Mucosa of descending colon (tissue), 3 donors: ENCODE measurements around the gene SLC16A3. TPM values are rescaled to one million over a fixed set of nuclear protein-coding genes. Genes with fewer than 3 reads are reported as not detected.

Experiments used
- ATAC-seq: fragments of 200-7000 bp; cut with Tn5 transposase; one replicate; pipeline ENCODE4 v1.9.1; 2020; ENCODE audit warnings: mild to moderate bottlenecking, moderate library complexity
- DNase-seq, 3 donors: peaks; one replicate each; pipeline ENCODE4 v3.0.0-alpha.2; 2020
- H3K36me3 ChIP-seq: fragments of 200-600 bp; one replicate; pipeline ENCODE4 v1.8.0; 2021; ENCODE audit warnings: low read depth, mild to moderate bottlenecking
- H3K4me1 ChIP-seq: fragments of 200-600 bp; one replicate; pipeline ENCODE4 v1.8.0; 2021; ENCODE audit warnings: low read depth, mild to moderate bottlenecking
- H3K4me3 ChIP-seq: fragments of 200-600 bp; one replicate; pipeline ENCODE4 v1.8.0; 2021; ENCODE audit warnings: mild to moderate bottlenecking
- H3K9me3 ChIP-seq: fragments of 200-600 bp; one replicate; pipeline ENCODE4 v1.8.0; 2021; ENCODE audit warnings: mild to moderate bottlenecking
- intact Hi-C, 2 donors: fragments of 100-400 bp; cut with DNase I in 1 of 2; cut with micrococcal nuclease in 1 of 2; formaldehyde crosslinking; loops; one replicate each; pipeline versions ENCODE4 v1.11.0 to v1.11.1; 2022; cut with DNase I, micrococcal nuclease
- total RNA-seq, 3 donors: library from RNA; stranded (reverse); fragmentation: NEBNext Ultra II Directional in 2 of 3; extraction: Animal tissue kit (Norgen Biotek cat#: 25700) in 2 of 3; gene quantifications; one replicate each; pipeline versions ENCODE4 v1.2.1 to v1.2.4, GENCODE V29; 2021 to 2023
- TF ChIP-seq, protein P1 (sequence below): fragments of 200-600 bp; IDR thresholded peaks from one replicate; pipeline ENCODE4 v1.8.0; 2022; ENCODE audit warnings: antibody characterized with exemption, mild to moderate bottlenecking
- donor health status: DM: no; HTN: no; CAD: no; lungs with moderate emphysema.
- donor health status: DM: no; HTN: no; CAD: no.
- donor health status: DM: no; HTN: yes; CAD: no.

SLC16A3 gene
- total RNA-seq, 3 donors from 2014 or later = 41.0 to 150 (median 104) TPM

DNA sequence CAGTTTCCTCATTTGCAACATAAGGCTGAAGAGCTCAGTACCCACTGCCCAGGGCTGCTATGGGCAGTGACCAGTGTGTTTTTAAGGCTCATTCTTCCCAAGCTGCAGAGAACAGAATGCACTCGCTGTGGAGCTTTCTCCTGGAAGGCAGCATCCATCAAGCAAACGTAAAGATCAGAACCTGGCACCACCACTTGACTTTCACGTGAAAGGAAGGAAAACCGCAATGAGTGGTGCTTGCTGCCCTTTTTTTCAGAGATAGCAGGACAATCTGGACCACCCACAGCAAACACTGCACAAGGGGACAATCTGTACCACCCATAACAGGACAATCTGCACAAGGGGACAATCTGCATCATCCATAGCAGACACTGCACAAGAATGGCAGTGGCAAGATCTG lies 33.5 kb downstream of the SLC16A3 start:
- peaks cover 20% of the 10 kb centered on the region for H3K4me1 ChIP-seq
- H3K36me3 ChIP-seq = peaks cover 12% of the 10 kb centered on the region
- DNase-seq (no peak), ATAC-seq (no peak)
- TF ChIP-seq, protein P1, sequence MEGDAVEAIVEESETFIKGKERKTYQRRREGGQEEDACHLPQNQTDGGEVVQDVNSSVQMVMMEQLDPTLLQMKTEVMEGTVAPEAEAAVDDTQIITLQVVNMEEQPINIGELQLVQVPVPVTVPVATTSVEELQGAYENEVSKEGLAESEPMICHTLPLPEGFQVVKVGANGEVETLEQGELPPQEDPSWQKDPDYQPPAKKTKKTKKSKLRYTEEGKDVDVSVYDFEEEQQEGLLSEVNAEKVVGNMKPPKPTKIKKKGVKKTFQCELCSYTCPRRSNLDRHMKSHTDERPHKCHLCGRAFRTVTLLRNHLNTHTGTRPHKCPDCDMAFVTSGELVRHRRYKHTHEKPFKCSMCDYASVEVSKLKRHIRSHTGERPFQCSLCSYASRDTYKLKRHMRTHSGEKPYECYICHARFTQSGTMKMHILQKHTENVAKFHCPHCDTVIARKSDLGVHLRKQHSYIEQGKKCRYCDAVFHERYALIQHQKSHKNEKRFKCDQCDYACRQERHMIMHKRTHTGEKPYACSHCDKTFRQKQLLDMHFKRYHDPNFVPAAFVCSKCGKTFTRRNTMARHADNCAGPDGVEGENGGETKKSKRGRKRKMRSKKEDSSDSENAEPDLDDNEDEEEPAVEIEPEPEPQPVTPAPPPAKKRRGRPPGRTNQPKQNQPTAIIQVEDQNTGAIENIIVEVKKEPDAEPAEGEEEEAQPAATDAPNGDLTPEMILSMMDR = no peak
- intact Hi-C loops = no loop called here
- no peaks in the 10 kb centered on the region for H3K9me3 ChIP-seq
- no peak overlapping the region for H3K4me3 ChIP-seq

DNA sequence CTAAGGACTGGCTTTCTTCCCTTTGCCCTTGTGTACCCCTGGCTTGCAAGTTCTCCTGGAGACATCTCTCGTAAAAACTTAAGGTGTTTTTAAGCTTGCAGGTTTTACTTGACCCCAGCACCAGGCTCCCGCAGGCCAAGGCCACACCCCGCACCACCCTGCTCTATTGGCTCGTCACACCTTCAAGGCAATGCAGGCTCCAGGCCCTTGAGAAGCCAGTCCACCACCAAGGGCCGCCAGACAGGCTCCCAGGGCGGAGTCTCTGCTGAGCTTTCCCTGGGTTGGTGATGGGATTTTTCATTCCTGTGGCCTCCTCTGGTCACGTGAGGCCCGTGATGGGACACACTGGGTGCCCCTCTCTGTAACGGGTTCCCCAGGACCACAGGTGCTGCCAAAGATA lies 34.8 kb downstream of the SLC16A3 start:
- Histone ChIP-seq H3K9me3 (no peaks in the 10 kb centered on the region), H3K4me1 (peaks cover 33% of the 10 kb centered on the region), H3K36me3 (peaks cover 12% of the 10 kb centered on the region), H3K4me3 (no peak overlapping the region)
- intact Hi-C loops = no loop called here
- TF ChIP-seq, protein P1 = no peak
- no peak for ATAC-seq
- peak in 1 of 3 donors; percentile 44 for DNase-seq

DNA sequence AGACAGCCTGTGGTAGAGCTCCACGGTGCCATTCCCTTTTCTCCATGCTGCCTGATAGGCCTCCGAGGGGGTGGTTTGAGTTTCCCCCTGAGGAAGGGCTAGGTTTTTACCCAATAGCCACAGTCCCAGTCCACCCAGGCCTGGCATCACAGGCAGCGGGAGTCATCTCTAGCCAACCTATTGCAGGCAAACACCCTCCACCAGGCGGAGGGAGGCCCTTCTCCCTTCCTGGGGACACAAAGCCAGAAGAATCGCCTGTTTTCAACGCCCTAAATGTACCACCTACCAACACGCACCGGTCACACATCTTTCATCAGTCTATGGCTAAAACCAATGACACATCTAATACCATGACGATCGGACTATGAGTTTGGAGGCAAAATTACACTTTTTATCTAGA lies 37.3 kb downstream of the SLC16A3 start:
- Histone ChIP-seq H3K36me3 (peaks cover 12% of the 10 kb centered on the region), H3K4me1 (peaks cover 52% of the 10 kb centered on the region), H3K9me3 (no peaks in the 10 kb centered on the region), H3K4me3 (no peak overlapping the region)
- ATAC-seq (no peak), DNase-seq (peak in 1 of 3 donors; percentile 38)
- intact Hi-C loops = no loop called here
- TF ChIP-seq, protein P1 = no peak

DNA sequence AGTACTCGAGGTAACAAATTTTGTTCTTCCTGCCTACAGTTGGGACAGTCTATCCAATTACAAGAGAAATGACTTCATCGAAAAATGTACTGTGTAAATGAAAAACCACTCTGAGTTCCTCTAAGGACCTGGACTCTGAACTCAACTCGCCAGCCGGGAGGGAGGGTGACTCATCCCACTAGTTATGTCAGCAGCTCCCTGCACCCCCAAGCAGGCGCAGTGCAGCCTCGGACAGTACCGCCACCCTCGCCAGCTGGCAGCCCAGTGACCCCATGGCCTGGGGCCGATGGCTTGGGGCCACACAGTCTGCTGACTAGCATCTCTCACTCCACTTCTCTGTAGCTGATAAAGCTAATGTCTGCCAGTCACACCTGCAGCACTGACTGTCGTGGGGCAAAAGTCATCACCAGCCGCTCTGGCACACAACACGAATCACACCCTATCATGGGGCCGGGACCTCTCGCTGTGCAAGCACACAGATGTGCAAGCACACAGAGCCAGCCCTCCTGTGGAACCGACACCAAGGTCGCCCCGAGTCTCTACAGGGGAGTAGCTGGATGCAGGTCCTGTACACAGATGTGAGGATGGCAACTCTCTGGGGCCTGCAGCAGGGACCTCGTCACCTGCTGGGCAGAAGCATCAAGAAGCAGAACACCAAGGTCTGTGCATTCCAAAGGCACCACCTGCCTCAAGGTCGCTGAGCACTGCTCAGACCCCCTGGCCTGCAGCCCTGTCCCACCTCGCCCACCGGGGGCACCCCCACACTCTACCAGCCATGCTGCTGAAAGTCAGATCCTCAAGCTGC lies 38.9 kb downstream of the SLC16A3 start:
- Histone ChIP-seq H3K36me3 (peaks cover 3% of the 10 kb centered on the region), H3K4me1 (peaks cover 63% of the 10 kb centered on the region)

DNA sequence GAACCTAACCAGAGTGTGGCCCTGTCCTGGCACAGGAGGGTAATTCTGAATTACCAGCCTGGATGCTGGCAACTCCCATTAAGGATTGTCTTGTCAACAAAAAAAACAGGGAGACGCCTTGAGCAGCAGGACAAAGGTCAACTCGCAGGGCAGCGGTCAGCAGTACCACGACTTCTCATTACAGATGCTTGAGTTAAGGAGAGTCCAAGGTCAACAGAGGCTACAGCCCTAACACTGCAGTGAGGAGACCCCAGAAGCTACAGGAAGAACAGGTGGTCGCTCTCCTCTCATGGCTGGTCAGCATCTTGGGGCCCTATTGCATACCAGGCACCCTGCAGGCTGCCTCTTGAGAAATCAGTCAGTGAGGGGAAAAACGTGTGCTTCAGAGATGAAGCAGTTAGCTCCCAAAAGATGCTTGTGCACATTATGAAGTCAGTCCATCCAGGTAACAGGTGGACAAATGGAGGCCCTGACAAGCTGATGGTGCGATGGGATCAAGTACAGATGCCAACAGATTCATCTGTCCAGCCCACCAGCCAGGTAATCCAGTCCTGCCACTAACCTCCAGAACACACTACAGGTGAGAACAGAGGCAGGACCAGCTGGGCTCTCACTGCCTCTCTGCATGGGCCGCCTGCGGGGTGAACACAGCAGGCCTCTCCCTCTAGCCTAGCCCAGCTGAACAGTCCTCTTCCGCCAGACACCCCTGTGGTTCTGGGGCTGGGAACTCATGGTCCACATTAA lies 40.5 kb downstream of the SLC16A3 start:
- peaks cover 2% of the 10 kb centered on the region for H3K36me3 ChIP-seq
- ATAC-seq (peak; percentile 17), DNase-seq (peak; percentile 69 to 76 (median 75))
- H3K9me3 ChIP-seq = no peaks in the 10 kb centered on the region
- H3K4me3 ChIP-seq = no peak overlapping the region
- TF ChIP-seq, protein P1 = no peak
- H3K4me1 ChIP-seq = peaks cover 65% of the 10 kb centered on the region
- intact Hi-C loops = no loop called here

More for the DNA sequence above, 38.9 kb downstream of the SLC16A3 start:
- no peaks in the 10 kb centered on the region for H3K9me3 ChIP-seq
- ATAC-seq (peak; percentile 94), DNase-seq (peak; percentile 91 to 95 (median 91))
- TF ChIP-seq, protein P1 = no peak
- intact Hi-C loops = no loop called here
- H3K4me3 ChIP-seq = no peak overlapping the region
